Lower lobe of right lung (tissue), 2 donors: ENCODE results near the gene CBFA2T3. TPM values are rescaled to one million over a fixed set of nuclear protein-coding genes. Genes with fewer than 3 reads are reported as not detected.
A peak's percentile ranks its signal among the peaks of the same experiment; 100 is the strongest.

Experiments used
- ATAC-seq, 2 donors: fragments of 200-7000 bp; cut with Tn5 transposase; one replicate each; pipeline ENCODE4 v1.9.1; 2020 to 2022; ENCODE audit warnings: mild to moderate bottlenecking in 2 of 2, moderate library complexity in 2 of 2
- DNase-seq: peaks from one replicate; pipeline ENCODE4 v3.0.0-alpha.2; 2020
- H3K27ac ChIP-seq: fragments of 200-600 bp; one replicate; pipeline ENCODE4 v1.8.0; 2022
- H3K27me3 ChIP-seq: fragments of 200-600 bp; one replicate; pipeline ENCODE4 v1.8.0; 2022; ENCODE audit warnings: low read depth
- H3K36me3 ChIP-seq: fragments of 200-600 bp; one replicate; pipeline ENCODE4 v1.8.0; 2022; ENCODE audit warnings: mild to moderate bottlenecking
- H3K4me1 ChIP-seq: fragments of 200-600 bp; one replicate; pipeline ENCODE4 v1.8.0; 2022
- H3K4me3 ChIP-seq: fragments of 200-600 bp; one replicate; pipeline ENCODE4 v1.8.0; 2022; ENCODE audit warnings: mild to moderate bottlenecking
- H3K9me3 ChIP-seq: fragments of 200-600 bp; one replicate; pipeline ENCODE4 v1.8.0; 2022
- intact Hi-C: fragments of 100-400 bp; cut with DNase I; formaldehyde crosslinking; loops from one replicate; pipeline ENCODE4 v1.11.0; 2022
- total RNA-seq: library from RNA; stranded (reverse); fragmentation: NEBNext Ultra II Directional; extraction: Animal tissue kit (Norgen Biotek cat#: 25700); gene quantifications from one replicate; pipeline ENCODE4 v1.2.1, GENCODE V29; 2021
- TF ChIP-seq, protein P1 (sequence below): fragments of 200-600 bp; IDR thresholded peaks from one replicate; pipeline ENCODE4 v1.8.0; 2022; ENCODE audit warnings: antibody characterized with exemption, mild to moderate bottlenecking
- donor health status: DM: no; HTN: yes; CAD: no; lungs with severe emphysema.

CBFA2T3 gene
- total RNA-seq, 1 donor from 2014 or later: 14.3 TPM

GRCh38 chr16:88924834-88925539 lies 52.0 kb downstream of the CBFA2T3 start:
- TF ChIP-seq, protein P1, sequence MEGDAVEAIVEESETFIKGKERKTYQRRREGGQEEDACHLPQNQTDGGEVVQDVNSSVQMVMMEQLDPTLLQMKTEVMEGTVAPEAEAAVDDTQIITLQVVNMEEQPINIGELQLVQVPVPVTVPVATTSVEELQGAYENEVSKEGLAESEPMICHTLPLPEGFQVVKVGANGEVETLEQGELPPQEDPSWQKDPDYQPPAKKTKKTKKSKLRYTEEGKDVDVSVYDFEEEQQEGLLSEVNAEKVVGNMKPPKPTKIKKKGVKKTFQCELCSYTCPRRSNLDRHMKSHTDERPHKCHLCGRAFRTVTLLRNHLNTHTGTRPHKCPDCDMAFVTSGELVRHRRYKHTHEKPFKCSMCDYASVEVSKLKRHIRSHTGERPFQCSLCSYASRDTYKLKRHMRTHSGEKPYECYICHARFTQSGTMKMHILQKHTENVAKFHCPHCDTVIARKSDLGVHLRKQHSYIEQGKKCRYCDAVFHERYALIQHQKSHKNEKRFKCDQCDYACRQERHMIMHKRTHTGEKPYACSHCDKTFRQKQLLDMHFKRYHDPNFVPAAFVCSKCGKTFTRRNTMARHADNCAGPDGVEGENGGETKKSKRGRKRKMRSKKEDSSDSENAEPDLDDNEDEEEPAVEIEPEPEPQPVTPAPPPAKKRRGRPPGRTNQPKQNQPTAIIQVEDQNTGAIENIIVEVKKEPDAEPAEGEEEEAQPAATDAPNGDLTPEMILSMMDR: no peak
- intact Hi-C loops: no loop called here
- ATAC-seq: peak; percentile 17 to 21
- Histone ChIP-seq H3K4me3 (no peak overlapping the region), H3K9me3 (no peaks in the 10 kb centered on the region), H3K27me3 (peaks cover 11% of the 10 kb centered on the region), H3K36me3 (no peaks in the 10 kb centered on the region), H3K27ac (no peak overlapping the region), H3K4me1 (peaks cover 55% of the 10 kb centered on the region)
- no peak for DNase-seq

DNA sequence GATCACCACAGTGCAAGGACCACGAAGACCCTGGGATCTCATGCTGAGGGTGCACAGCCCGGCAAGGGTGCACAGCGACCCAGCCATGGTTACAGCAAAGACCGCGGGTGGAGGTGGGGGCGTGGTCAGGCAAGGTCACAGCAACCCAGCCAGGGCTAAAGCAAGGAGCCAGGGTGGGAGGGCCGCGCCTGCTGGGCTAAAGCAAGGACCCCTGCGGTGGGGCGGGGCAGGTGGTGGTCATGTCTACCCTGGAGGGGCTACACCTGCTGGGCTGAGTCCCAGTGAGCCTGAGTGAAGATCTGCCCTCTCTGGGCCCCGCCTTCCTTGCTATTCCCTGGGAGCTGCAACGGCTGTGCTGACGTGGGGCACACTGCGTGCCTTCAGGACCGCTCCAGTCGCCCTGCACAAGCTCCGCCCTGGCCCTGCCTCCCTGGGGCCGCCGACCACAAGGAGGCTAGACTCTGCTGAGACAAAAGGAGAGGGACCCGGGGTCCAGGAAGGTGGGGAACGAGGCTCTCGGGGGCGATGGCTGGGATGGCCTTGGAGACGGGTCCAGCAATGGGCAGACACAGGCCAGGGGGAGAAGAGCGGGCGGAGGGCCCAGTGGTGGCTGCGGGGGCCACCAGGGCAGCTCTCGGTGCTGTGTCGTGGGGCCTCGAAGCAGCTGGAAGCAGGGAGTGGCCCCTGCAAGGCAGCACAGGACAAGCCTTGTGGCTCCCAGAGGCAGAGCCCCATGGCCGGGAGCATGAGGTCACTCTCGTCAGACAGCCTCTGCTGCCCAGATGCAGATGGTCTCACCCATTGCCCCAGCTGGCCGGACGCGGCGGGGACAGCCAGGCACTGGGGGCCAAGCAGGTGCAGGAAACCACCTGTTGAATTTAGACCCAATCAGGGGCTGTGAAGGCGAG lies 52.8 kb downstream of the CBFA2T3 start:
- Histone ChIP-seq H3K36me3 (no peaks in the 10 kb centered on the region), H3K27ac (no peak overlapping the region), H3K4me3 (no peak overlapping the region), H3K9me3 (no peaks in the 10 kb centered on the region), H3K27me3 (peaks cover 11% of the 10 kb centered on the region), H3K4me1 (peaks cover 57% of the 10 kb centered on the region)
- TF ChIP-seq, protein P1: no peak
- no peak for ATAC-seq
- intact Hi-C loops: no loop called here
- DNase-seq: no peak

DNA sequence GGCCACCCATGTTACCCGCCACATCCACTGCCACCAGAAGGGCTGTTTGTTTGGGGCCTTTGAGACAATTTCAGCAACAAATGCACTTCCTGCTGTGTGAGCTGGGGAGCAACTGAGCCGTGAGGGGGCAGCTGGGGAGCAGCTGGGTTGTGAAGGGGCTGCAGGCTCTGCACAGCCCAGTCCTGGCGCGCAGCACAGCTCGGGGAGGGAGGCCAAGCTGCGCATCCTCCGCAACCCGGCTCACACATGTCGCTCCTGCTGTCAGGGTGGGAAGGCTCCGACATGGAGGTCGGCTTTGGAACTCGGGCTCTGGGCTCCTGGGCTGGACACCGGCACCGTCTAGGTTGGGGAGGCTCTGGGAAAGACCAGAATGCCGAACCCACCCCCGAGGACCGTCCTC lies 53.6 kb downstream of the CBFA2T3 start:
- H3K27ac ChIP-seq: peak overlapping the region; percentile 46
- ATAC-seq: no peak

GRCh38 chr16:88922826-88923410 lies 54.1 kb downstream of the CBFA2T3 start:
- H3K27me3 ChIP-seq: peaks cover 11% of the 10 kb centered on the region
- peak overlapping the region; percentile 77 for H3K27ac ChIP-seq
- no peak for ATAC-seq
- DNase-seq: no peak
- intact Hi-C loops: no loop called here
- H3K4me1 ChIP-seq: peaks cover 51% of the 10 kb centered on the region
- TF ChIP-seq, protein P1: no peak
- H3K4me3 ChIP-seq: no peak overlapping the region
- no peaks in the 10 kb centered on the region for H3K9me3 ChIP-seq
- no peaks in the 10 kb centered on the region for H3K36me3 ChIP-seq

More for the DNA sequence above, 53.6 kb downstream of the CBFA2T3 start:
- Histone ChIP-seq H3K9me3 (no peaks in the 10 kb centered on the region), H3K4me3 (no peak overlapping the region), H3K36me3 (no peaks in the 10 kb centered on the region), H3K27me3 (peaks cover 11% of the 10 kb centered on the region), H3K4me1 (peaks cover 52% of the 10 kb centered on the region)
- TF ChIP-seq, protein P1: no peak
- no peak for DNase-seq
- intact Hi-C loops: no loop called here

DNA sequence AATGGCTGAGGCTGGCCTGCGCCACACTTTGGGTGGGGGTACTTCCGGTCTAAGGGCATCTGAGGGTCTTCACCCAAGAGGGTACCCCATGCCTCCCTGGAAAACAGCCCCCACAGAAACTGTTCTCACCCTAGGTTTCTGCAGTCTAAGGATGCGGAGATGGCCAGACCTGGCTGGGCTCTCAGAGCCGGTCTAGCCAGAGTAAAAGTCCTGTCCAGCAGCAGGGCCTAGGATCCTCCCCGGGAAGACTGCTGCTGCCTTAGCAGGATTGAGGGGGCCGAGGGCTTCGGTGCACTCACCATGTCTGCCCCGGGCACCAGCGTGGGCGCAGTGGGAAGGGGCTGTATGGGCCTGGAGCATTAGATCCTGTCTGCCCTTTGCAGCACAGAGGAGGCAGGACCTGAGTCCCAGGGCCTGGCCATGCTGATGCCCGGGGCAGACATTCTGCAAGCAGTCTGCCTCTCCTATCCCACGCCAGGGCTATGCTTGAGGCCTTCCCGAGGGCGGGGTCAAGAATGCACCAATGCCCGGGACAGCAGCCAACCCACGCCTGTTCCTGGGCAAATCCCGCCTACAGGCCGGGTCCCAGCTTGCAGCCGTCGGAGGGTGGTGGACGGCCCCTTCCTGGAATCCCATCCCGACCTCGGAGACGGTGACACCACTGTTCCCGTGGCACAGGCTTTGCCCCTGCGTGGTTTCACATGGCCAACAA lies 54.7 kb downstream of the CBFA2T3 start:
- peak overlapping the region; percentile 29 for H3K4me3 ChIP-seq
- peak overlapping the region; percentile 77 for H3K27ac ChIP-seq
- H3K4me1 ChIP-seq: peaks cover 51% of the 10 kb centered on the region
- TF ChIP-seq, protein P1: no peak
- H3K27me3 ChIP-seq: peaks cover 11% of the 10 kb centered on the region
- DNase-seq (peak; percentile 78), ATAC-seq (peak; percentile 59 to 65)
- H3K36me3 ChIP-seq: no peaks in the 10 kb centered on the region
- H3K9me3 ChIP-seq: no peaks in the 10 kb centered on the region
- intact Hi-C loops: no loop called here
